Measurements from ENCODE around the gene SERPINB6.

Gene SERPINB6

DNA sequence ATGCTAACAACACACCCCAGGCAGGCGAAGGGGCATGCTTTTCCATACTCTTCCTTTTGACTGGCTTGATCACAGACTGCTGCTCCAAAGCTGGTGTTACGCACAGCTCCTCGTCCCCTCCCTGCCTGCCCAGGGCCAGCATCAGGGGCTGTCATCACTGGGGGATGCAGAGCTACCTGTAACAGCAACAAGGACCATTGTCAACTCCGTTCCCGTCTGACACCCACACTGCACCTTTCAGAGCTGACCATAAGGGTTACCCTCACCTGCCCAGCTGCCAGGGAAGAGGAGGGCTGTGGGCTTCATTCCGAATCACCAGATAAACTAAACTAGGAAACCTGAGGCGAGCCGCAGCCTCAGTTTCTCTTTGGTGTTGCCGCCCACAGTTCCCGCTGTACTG, 43.8 kb upstream of the SERPINB6 start:
- DNase-seq: no peak
- Histone ChIP-seq H3K27me3 (replicated peaks) (no peaks in the 10 kb centered on the region), H3K4me3 (ENCODE audit: low read depth, low read length) (no peak overlapping the region), H3K27ac (no peak overlapping the region), H3K36me3 (replicated peaks) (peaks cover 3% of the 10 kb centered on the region)
- TF ChIP-seq CTCF (IDR thresholded peaks at IDR 0.05; ENCODE audit: low read depth, low read length, missing control alignments): no peak
- in situ Hi-C loops (cut with HindIII; ENCODE audit: low pct_ligation_motif_present, low sequenced_read_pairs): no loop called here

GRCh38 chr6:3014675-3015066, 43.3 kb upstream of the SERPINB6 start:
- H3K27ac ChIP-seq: no peak overlapping the region
- no peaks in the 10 kb centered on the region for H3K36me3 ChIP-seq (replicated peaks)
- DNase-seq: no peak
- H3K4me3 ChIP-seq (ENCODE audit: low read depth, low read length): no peak overlapping the region
- H3K27me3 ChIP-seq (replicated peaks): no peaks in the 10 kb centered on the region
- in situ Hi-C loops (cut with HindIII; ENCODE audit: low pct_ligation_motif_present, low sequenced_read_pairs): no loop called here
- TF ChIP-seq CTCF (IDR thresholded peaks at IDR 0.05; ENCODE audit: low read depth, low read length, missing control alignments): no peak

DNA sequence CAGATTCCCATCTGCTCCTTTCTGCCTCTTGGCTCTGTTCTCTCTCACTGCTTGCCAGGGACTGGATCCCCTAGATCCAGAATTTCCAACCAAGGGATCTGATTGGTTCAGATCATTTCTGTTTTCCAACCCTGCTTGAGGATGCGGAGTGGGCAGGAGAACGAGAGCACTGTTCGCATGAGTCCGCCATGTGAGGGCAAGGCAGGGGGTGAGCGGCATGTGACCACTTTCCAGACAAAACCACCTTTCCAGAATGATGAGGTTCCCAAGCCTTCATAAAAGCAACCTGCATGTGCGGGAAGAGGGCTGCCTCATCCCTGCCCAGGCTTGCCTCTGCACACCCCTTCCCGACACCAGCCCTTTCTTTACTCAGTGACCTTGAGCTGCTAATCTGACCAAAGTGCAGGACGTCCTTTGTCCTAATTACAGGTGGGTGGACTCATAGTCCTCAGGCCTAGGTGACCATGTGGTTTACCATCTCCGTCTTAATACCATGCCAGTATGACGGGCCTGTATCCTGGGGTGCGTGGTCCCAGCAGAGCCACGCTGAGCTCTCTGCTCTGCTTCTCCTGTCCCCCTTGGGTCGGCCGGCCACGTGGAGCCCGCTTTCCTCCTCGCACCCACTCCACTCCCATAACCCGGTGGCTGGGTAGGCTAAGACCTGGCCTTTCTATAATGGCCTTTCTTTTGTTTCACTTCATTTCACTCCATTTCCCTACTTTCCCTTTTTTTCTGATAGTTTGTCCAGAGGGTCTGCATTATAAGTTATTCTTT, 42.7 kb upstream of the SERPINB6 start:
- Histone ChIP-seq H3K27ac (no peak overlapping the region), H3K36me3 (replicated peaks) (no peaks in the 10 kb centered on the region), H3K4me3 (ENCODE audit: low read depth, low read length) (no peak overlapping the region), H3K27me3 (replicated peaks) (no peaks in the 10 kb centered on the region)
- no peak for TF ChIP-seq CTCF (IDR thresholded peaks at IDR 0.05; ENCODE audit: low read depth, low read length, missing control alignments)
- in situ Hi-C loops (cut with HindIII; ENCODE audit: low pct_ligation_motif_present, low sequenced_read_pairs): no loop called here
- no peak for DNase-seq

GRCh38 chr6:3013486-3013885, 42.1 kb upstream of the SERPINB6 start:
- Histone ChIP-seq H3K27me3 (replicated peaks) (no peaks in the 10 kb centered on the region), H3K36me3 (replicated peaks) (no peaks in the 10 kb centered on the region), H3K27ac (no peak overlapping the region), H3K4me3 (ENCODE audit: low read depth, low read length) (no peak overlapping the region)
- TF ChIP-seq CTCF (IDR thresholded peaks at IDR 0.05; ENCODE audit: low read depth, low read length, missing control alignments): no peak
- in situ Hi-C loops (cut with HindIII; ENCODE audit: low pct_ligation_motif_present, low sequenced_read_pairs): no loop called here
- DNase-seq: peak; percentile 29

DNA sequence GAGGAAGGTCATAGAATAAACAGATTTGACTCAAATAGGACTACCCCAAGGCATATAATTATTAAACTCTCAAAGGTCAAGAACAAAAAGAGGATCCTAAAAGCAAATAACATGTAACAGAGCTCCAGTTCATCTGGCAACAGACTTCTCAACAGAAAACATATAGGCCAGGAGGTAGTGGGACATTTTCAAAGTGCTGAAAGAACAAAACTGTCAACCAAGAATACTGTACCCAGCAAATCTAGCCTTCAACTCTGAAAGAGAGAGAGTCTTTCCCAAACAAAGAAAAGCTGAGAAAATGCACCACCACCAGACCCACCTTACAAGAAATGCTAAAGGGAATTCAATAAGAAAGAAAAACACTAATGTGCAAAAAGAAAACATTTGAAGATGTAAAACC, 40.2 kb upstream of the SERPINB6 start:
- Histone ChIP-seq H3K27ac (no peak overlapping the region), H3K36me3 (replicated peaks) (no peaks in the 10 kb centered on the region), H3K27me3 (replicated peaks) (no peaks in the 10 kb centered on the region), H3K4me3 (ENCODE audit: low read depth, low read length) (no peak overlapping the region)
- no peak for DNase-seq
- in situ Hi-C loops (cut with HindIII; ENCODE audit: low pct_ligation_motif_present, low sequenced_read_pairs): no loop called here
- TF ChIP-seq CTCF (IDR thresholded peaks at IDR 0.05; ENCODE audit: low read depth, low read length, missing control alignments): no peak

DNA sequence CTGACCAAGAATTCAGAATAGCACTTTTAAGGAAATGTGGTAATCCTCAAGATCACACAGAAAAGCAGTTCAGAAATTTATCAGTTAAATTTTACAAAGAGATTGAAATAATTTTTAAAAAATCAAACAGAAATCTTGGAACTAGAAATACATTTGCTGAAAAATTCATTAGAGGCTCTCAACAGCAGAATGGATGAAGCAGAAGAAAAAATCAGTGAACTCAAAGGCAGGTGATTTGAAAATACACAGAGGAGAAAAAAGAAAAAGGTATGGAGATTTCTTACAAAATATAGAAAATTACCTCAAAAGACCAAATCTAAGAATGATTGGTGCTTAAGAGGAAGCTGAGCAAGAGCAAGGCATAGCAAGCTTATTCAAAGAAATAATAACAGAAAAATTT, 39.8 kb upstream of the SERPINB6 start:
- DNase-seq: no peak
- no peaks in the 10 kb centered on the region for H3K27me3 ChIP-seq (replicated peaks)
- H3K27ac ChIP-seq: no peak overlapping the region
- no peak overlapping the region for H3K4me3 ChIP-seq (ENCODE audit: low read depth, low read length)
- H3K36me3 ChIP-seq (replicated peaks): no peaks in the 10 kb centered on the region
- in situ Hi-C loops (cut with HindIII; ENCODE audit: low pct_ligation_motif_present, low sequenced_read_pairs): no loop called here
- TF ChIP-seq CTCF (IDR thresholded peaks at IDR 0.05; ENCODE audit: low read depth, low read length, missing control alignments): no peak

All from brain microvascular endothelial cell (primary cell).